Mucosa of stomach (tissue), 1 donor: ENCODE measurements around the gene C10orf67.
"Not testable (repeated sequence)": the region's sequence is repeated elsewhere in the genome, so short reads cannot be mapped to it uniquely, and the experiment has no call there.

Experiments used
- H3K27me3 ChIP-seq: one replicate; pipeline ENCODE4 v1.7.0; 2013; ENCODE audit warnings: mild to moderate bottlenecking, low read length; ENCODE audit not compliant: control insufficient read depth, insufficient read depth
- H3K36me3 ChIP-seq: one replicate; pipeline ENCODE4 v1.7.0; 2013; ENCODE audit warnings: low read length; ENCODE audit not compliant: control insufficient read depth, insufficient read depth
- H3K4me1 ChIP-seq: one replicate; pipeline ENCODE4 v1.7.0; 2013; ENCODE audit warnings: mild to moderate bottlenecking, low read length; ENCODE audit not compliant: control insufficient read depth, insufficient read depth
- H3K4me3 ChIP-seq: one replicate; pipeline ENCODE4 v1.7.0; 2013; ENCODE audit warnings: low read length
- H3K9ac ChIP-seq: one replicate; pipeline ENCODE4 v1.7.0; 2013; ENCODE audit warnings: mild to moderate bottlenecking, low read length, moderate library complexity
- H3K9me3 ChIP-seq: one replicate; pipeline ENCODE4 v1.7.0; 2013; ENCODE audit warnings: mild to moderate bottlenecking, low read length, moderate library complexity; ENCODE audit not compliant: control insufficient read depth
- donor health status: Pancreatic carcinoma.

C10orf67 gene

GRCh38 chr10:23359692-23360380 lies 15.2 kb upstream of the C10orf67 start:
- H3K4me1 ChIP-seq = no peaks in the 10 kb centered on the region
- no peaks in the 10 kb centered on the region for H3K27me3 ChIP-seq
- no peak overlapping the region for H3K4me3 ChIP-seq
- no peaks in the 10 kb centered on the region for H3K9me3 ChIP-seq
- H3K9ac ChIP-seq = no peak overlapping the region
- H3K36me3 ChIP-seq = no peaks in the 10 kb centered on the region

- Histone ChIP-seq H3K36me3 (no peaks in the 10 kb centered on the region), H3K4me1 (no peaks in the 10 kb centered on the region), H3K27me3 (no peaks in the 10 kb centered on the region), H3K4me3 (no peak overlapping the region), H3K9me3 (no peaks in the 10 kb centered on the region), H3K9ac (no peak overlapping the region)
Measured at GRCh38 chr10:23358357-23358756, 13.8 kb upstream of the C10orf67 start.

- no peaks in the 10 kb centered on the region for H3K9me3 ChIP-seq
- H3K4me3 ChIP-seq = no peak overlapping the region
- no peak overlapping the region for H3K9ac ChIP-seq
- H3K36me3 ChIP-seq = no peaks in the 10 kb centered on the region
- no peaks in the 10 kb centered on the region for H3K4me1 ChIP-seq
- H3K27me3 ChIP-seq = no peaks in the 10 kb centered on the region
Measured at GRCh38 chr10:23354630-23355279, 10.2 kb upstream of the C10orf67 start.

DNA sequence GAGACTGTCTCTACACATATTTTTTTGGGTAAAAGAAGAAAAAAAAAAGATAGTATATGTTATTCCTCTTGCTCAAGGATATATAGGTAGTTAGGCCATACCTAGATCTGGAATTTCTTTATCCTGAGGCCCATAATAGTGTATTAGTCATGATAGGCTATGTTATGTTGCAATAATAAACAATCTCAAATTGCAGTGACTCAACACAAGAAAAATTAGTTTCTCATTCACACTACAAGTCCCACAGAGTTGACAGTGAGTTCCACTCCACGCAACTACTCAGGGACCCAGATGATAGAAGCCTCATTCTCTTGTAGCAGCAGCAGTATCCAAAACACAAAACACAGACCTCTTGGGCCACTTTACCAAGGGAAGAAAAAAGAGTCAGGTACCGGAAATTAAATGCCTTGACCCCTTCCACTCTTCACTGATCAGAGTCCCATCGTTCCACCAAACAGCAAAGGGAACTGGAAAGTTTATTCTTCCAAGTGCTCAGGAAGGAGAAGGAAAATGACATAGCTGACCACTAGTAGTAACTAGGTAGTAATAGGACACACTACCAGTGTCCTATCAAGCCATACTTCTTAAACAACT lies 7.4 kb upstream of the C10orf67 start:
- no peaks in the 10 kb centered on the region for H3K9me3 ChIP-seq

DNA sequence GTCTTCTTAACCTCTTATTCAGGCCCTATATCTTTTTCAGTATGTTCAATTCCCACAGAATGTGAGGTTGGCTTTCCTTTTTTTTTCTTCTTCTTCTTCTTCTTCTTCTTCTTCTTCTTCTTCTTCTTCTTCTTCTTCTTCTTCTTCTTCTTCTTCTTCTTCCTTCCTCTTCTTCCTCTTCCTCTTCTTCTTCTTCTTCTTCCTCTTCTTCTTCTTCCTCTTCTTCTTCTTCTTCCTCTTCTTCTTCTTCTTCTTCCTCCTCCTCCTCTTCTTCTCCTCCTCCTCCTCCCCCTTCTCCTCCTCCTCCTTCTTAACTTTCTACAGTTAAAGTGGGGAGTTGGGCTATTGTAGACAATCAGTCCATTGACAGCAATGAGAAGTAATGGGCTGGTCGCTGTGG lies 6.1 kb upstream of the C10orf67 start:
- not testable (repeated sequence) for H3K27me3 ChIP-seq, H3K4me3 ChIP-seq, H3K9me3 ChIP-seq, H3K4me1 ChIP-seq, H3K36me3 ChIP-seq, H3K9ac ChIP-seq

More for the DNA sequence above, 7.4 kb upstream of the C10orf67 start:
- H3K36me3 ChIP-seq = no peaks in the 10 kb centered on the region
- no peak overlapping the region for H3K4me3 ChIP-seq
- H3K27me3 ChIP-seq = no peaks in the 10 kb centered on the region
- H3K9ac ChIP-seq = no peak overlapping the region
- H3K4me1 ChIP-seq = no peaks in the 10 kb centered on the region

- Histone ChIP-seq H3K4me1 (peaks cover 4% of the 10 kb centered on the region), H3K9me3 (no peaks in the 10 kb centered on the region)
Measured at GRCh38 chr10:23345861-23346260, 1.3 kb upstream of the C10orf67 start.

DNA sequence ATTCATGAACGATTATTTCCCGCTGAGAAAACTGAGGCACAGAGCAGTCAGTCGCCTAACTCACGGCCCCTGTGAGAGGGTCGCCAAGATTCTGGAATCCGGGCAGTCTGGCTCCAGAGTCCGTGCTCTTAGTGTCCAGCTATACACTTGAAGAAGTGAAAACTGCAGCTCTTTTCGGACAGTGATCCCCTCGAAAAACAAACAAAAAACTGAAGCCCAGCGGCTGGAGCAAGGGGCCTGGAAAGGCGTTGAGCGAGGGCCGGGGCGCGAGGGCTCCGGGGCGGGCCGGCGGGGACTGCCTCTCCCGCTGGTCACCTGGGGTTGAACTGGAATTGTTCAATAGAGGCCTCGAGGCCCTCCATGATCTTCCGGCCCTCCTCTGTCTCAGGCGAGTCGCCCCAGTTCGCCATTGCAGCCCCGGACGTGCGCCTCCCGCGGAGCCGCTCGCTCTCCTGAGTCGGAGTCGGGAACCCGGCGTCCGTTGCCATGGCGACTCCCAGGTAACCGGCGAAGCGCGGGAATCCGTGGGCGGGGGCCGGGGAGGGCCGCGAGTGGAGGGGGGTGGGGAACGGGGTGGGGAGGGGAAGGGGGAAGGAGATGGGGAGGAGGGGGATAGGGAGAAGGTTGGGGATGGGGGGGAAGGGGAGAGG lies 881 bp downstream of the C10orf67 start:
- Histone ChIP-seq H3K4me1 (peaks cover 4% of the 10 kb centered on the region), H3K9ac (no peak overlapping the region), H3K27me3 (peaks cover 25% of the 10 kb centered on the region), H3K36me3 (no peaks in the 10 kb centered on the region), H3K4me3 (peak overlapping the region; percentile 8), H3K9me3 (no peaks in the 10 kb centered on the region)

More at GRCh38 chr10:23345861-23346260, 1.3 kb upstream of the C10orf67 start:
- no peaks in the 10 kb centered on the region for H3K36me3 ChIP-seq
- peaks cover 25% of the 10 kb centered on the region for H3K27me3 ChIP-seq
- H3K4me3 ChIP-seq = no peak overlapping the region
- H3K9ac ChIP-seq = no peak overlapping the region

- Histone ChIP-seq H3K36me3 (no peaks in the 10 kb centered on the region), H3K4me1 (peaks cover 4% of the 10 kb centered on the region), H3K4me3 (no peak overlapping the region), H3K27me3 (peaks cover 25% of the 10 kb centered on the region), H3K9me3 (no peaks in the 10 kb centered on the region), H3K9ac (no peak overlapping the region)
Measured at GRCh38 chr10:23342213-23342884, 2.2 kb downstream of the C10orf67 start.

GRCh38 chr10:23341004-23341403 lies 3.6 kb downstream of the C10orf67 start:
- H3K9ac ChIP-seq = no peak overlapping the region
- no peak overlapping the region for H3K4me3 ChIP-seq
- peaks cover 4% of the 10 kb centered on the region for H3K4me1 ChIP-seq
- H3K9me3 ChIP-seq = no peaks in the 10 kb centered on the region
- no peaks in the 10 kb centered on the region for H3K36me3 ChIP-seq
- peaks cover 25% of the 10 kb centered on the region for H3K27me3 ChIP-seq

DNA sequence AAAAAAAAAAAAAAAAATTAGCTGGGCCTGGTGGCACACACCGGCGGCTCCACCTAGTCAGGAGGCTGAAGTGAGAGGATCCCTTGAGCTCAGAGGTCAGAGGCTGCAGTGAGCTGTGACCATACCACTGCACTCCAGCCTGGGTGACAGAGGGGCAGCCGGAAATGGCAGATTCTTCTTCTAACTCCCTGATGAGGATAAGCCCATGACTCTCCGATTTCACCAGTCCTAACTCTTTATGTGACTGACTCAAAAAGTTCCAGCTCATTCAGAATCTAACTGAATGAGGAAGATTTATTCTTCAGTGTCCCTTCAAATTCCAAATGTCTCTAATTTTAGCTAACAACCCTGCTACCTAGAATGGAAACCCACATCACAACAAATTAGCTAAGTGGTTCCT lies 4.2 kb downstream of the C10orf67 start:
- Histone ChIP-seq H3K9me3 (no peaks in the 10 kb centered on the region), H3K36me3 (no peaks in the 10 kb centered on the region), H3K4me1 (peaks cover 4% of the 10 kb centered on the region), H3K9ac (no peak overlapping the region), H3K4me3 (no peak overlapping the region), H3K27me3 (peaks cover 25% of the 10 kb centered on the region)

GRCh38 chr10:23338886-23339285 lies 5.7 kb downstream of the C10orf67 start:
- Histone ChIP-seq H3K9me3 (no peaks in the 10 kb centered on the region), H3K4me1 (peaks cover 4% of the 10 kb centered on the region), H3K27me3 (peaks cover 20% of the 10 kb centered on the region), H3K36me3 (no peaks in the 10 kb centered on the region), H3K4me3 (no peak overlapping the region), H3K9ac (no peak overlapping the region)
